H1 (cell line): Measurements from ENCODE around the gene ANKFN1. TPM values are rescaled to one million over a fixed set of nuclear protein-coding genes. Genes with fewer than 3 reads are reported as not detected.

ENCODE experiments used
- CTCF ChIA-PET: fragments of 300-600 bp; sonication (Branson Sonifier 250); formaldehyde crosslinking; loops from one replicate; lab custom pipeline; 2021; ENCODE audit not compliant: partially characterized antibody; lab: Charles Lee
- POLR2A ChIA-PET: fragments of 300-600 bp; sonication (Branson Sonifier 250); formaldehyde crosslinking; loops from one replicate; lab custom pipeline; 2021; ENCODE audit warnings: inconsistent platforms; ENCODE audit not compliant: partially characterized antibody; lab: Charles Lee
- DNase-seq, 2 experiments: peaks; one replicate each; pipeline versions ENCODE4 v3.0.0 to v3.0.0-alpha.2; 2010 to 2022; ENCODE audit warnings: low spot score in 2 of 2, low read depth in 1 of 2, mixed read lengths in 1 of 2
- FAIRE-seq: peaks from 2 replicates; lab custom pipeline; 2011; peaks lifted over from hg19 to GRCh38; lab: Jason Lieb, UNC
- H2AFZ ChIP-seq: 2 replicates; pipeline ENCODE4 v1.8.1; 2012; ENCODE audit warnings: low read length, inconsistent platforms
- H2AK5ac ChIP-seq: 2 replicates; pipeline ENCODE4 v1.6.1; 2013; ENCODE audit warnings: low read depth, low read length
- H2BK120ac ChIP-seq: replicated peaks from 2 replicates; pipeline ENCODE3; 2013; ENCODE audit warnings: low read depth, low read length, inconsistent platforms
- H2BK12ac ChIP-seq: 2 replicates; pipeline ENCODE4 v1.6.1; 2013; ENCODE audit warnings: low read depth, low read length
- H2BK15ac ChIP-seq: 2 replicates; pipeline ENCODE4 v1.6.1; 2013; ENCODE audit warnings: low read length
- H2BK20ac ChIP-seq: 2 replicates; pipeline ENCODE4 v1.6.1; 2013; ENCODE audit warnings: low read length
- H2BK5ac ChIP-seq: 2 replicates; pipeline ENCODE4 v1.6.1; 2013; ENCODE audit warnings: low read depth, low read length
- H3K14ac ChIP-seq: 2 replicates; pipeline ENCODE4 v1.6.1; 2013; ENCODE audit warnings: inconsistent platforms; ENCODE audit not compliant: insufficient read length
- H3K18ac ChIP-seq: 2 replicates; pipeline ENCODE4 v1.6.1; 2013; ENCODE audit warnings: low read length; ENCODE audit errors: extremely low read depth
- H3K23ac ChIP-seq: 2 replicates; pipeline ENCODE4 v1.6.1; 2013; ENCODE audit warnings: inconsistent platforms; ENCODE audit not compliant: insufficient read length
- H3K23me2 ChIP-seq: 2 replicates; pipeline ENCODE4 v1.6.1; 2013; ENCODE audit warnings: low read depth, low read length
- H3K27ac ChIP-seq: 2 replicates; pipeline ENCODE4 v1.6.1; 2011; ENCODE audit warnings: low read depth, low read length, inconsistent platforms
- H3K27me3 ChIP-seq, 4 experiments: replicated peaks in 1 of 4; 1 replicate in 1 of 4; 2 replicates in 3 of 4; pipeline versions ENCODE4 v1.6.1 to v1.8.1; 2011 to 2013; ENCODE audit warnings: low read length in 3 of 4, mild to moderate bottlenecking in 3 of 4, inconsistent platforms in 2 of 4, mixed read lengths in 2 of 4, moderate library complexity in 1 of 4; ENCODE audit not compliant: control insufficient read depth in 3 of 4, insufficient read depth in 3 of 4; ENCODE audit errors: extremely low read depth in 1 of 4
- H3K36me3 ChIP-seq, 4 experiments: 2 replicates each; pipeline versions ENCODE4 v1.6.1 to v1.8.1; 2011 to 2013; ENCODE audit warnings: mild to moderate bottlenecking in 4 of 4, low read length in 3 of 4, moderate library complexity in 2 of 4, control low read depth in 1 of 4, inconsistent platforms in 1 of 4; ENCODE audit not compliant: insufficient read depth in 4 of 4, control insufficient read depth in 2 of 4
- H3K4ac ChIP-seq: replicated peaks from 2 replicates; pipeline ENCODE3; 2013; ENCODE audit warnings: low read length, low read depth, mixed read lengths, inconsistent platforms; ENCODE audit not compliant: insufficient read length
- H3K4me1 ChIP-seq, 4 experiments: replicated peaks in 1 of 4; 1 replicate in 1 of 4; 2 replicates in 3 of 4; pipeline versions ENCODE4 v1.6.1 to v1.8.1; 2011 to 2013; ENCODE audit warnings: low read length in 3 of 4, inconsistent platforms in 2 of 4, mixed read lengths in 1 of 4; ENCODE audit not compliant: insufficient read depth in 4 of 4, control insufficient read depth in 3 of 4
- H3K4me2 ChIP-seq, 2 experiments: 2 replicates each; pipeline versions ENCODE4 v1.6.1 to v1.8.1; 2011 to 2013; ENCODE audit warnings: low read depth in 2 of 2, low read length in 2 of 2, control low read depth in 1 of 2, inconsistent platforms in 1 of 2, mild to moderate bottlenecking in 1 of 2; ENCODE audit not compliant: insufficient read depth in 1 of 2
- H3K4me3 ChIP-seq, 4 experiments: fragments of 200-600, 300-600 bp in 1 of 4; sonication (generic), shearing (Covaris generic), sonication (Bioruptor Twin) in 1 of 4; 2 replicates each; pipeline versions ENCODE4 v1.5.1 to v1.8.1; 2011 to 2016; ENCODE audit warnings: low read length in 4 of 4, low read depth in 3 of 4, control low read depth in 2 of 4, inconsistent platforms in 2 of 4, mild to moderate bottlenecking in 2 of 4, mixed read lengths in 1 of 4, moderate library complexity in 1 of 4; ENCODE audit not compliant: insufficient read depth in 2 of 4; ENCODE audit errors: extremely low read depth in 1 of 4
- H3K56ac ChIP-seq: replicated peaks from 2 replicates; pipeline ENCODE3; 2013; ENCODE audit warnings: low read depth, mild to moderate bottlenecking, mixed read lengths, low read length, inconsistent platforms; ENCODE audit not compliant: insufficient read length
- H3K79me1 ChIP-seq: 2 replicates; pipeline ENCODE4 v1.6.1; 2013; ENCODE audit warnings: low read depth, low read length, control low read depth
- H3K79me2 ChIP-seq, 2 experiments: 2 replicates each; pipeline versions ENCODE4 v1.6.1 to v1.8.1; 2012 to 2013; ENCODE audit warnings: low read length in 2 of 2, mild to moderate bottlenecking in 2 of 2, inconsistent platforms in 1 of 2; ENCODE audit not compliant: insufficient read depth in 2 of 2, control insufficient read depth in 1 of 2
- H3K9ac ChIP-seq, 4 experiments: replicated peaks in 1 of 4; 1 replicate in 1 of 4; 2 replicates in 3 of 4; pipeline versions ENCODE4 v1.6.1 to v1.8.1; 2011 to 2013; ENCODE audit warnings: low read depth in 3 of 4, low read length in 3 of 4, control low read depth in 2 of 4, mild to moderate bottlenecking in 2 of 4, moderate library complexity in 2 of 4, inconsistent platforms in 1 of 4; ENCODE audit errors: extremely low read depth in 1 of 4
- H3K9me3 ChIP-seq, 2 experiments: 2 replicates each; pipeline versions ENCODE4 v1.6.1 to v1.8.1; 2012 to 2013; ENCODE audit warnings: mild to moderate bottlenecking in 2 of 2, moderate library complexity in 2 of 2, control low read depth in 1 of 2, inconsistent platforms in 1 of 2, low read depth in 1 of 2, low read length in 1 of 2, mixed read lengths in 1 of 2; ENCODE audit not compliant: insufficient read depth in 2 of 2
- H4K20me1 ChIP-seq, 2 experiments: replicated peaks in 1 of 2; 2 replicates each; pipeline versions ENCODE3 to v1.8.1; 2011 to 2013; ENCODE audit warnings: inconsistent platforms in 2 of 2, low read length in 2 of 2, mild to moderate bottlenecking in 1 of 2; ENCODE audit not compliant: insufficient read depth in 2 of 2, control insufficient read depth in 1 of 2
- H4K5ac ChIP-seq: 2 replicates; pipeline ENCODE4 v1.6.1; 2013; ENCODE audit warnings: low read length, low read depth, mixed read lengths, inconsistent platforms; ENCODE audit not compliant: insufficient read length
- H4K8ac ChIP-seq: 2 replicates; pipeline ENCODE4 v1.8.0; 2013; ENCODE audit warnings: mild to moderate bottlenecking, moderate library complexity, low read length, inconsistent platforms; ENCODE audit not compliant: insufficient read depth; ENCODE audit errors: extremely low read depth
- H4K91ac ChIP-seq: replicated peaks from 2 replicates; pipeline ENCODE3; 2013; ENCODE audit warnings: low read length, mixed read lengths, inconsistent platforms; ENCODE audit not compliant: insufficient read length
- RAD21 ChIP-seq, 2 experiments: IDR thresholded peaks in 1 of 2; conservative IDR thresholded peaks in 1 of 2; 2 replicates each; pipeline ENCODE4 v1.6.1; 2011; ENCODE audit warnings: low read depth in 2 of 2, low read length in 2 of 2, improper control_type of control experiment in 1 of 2, inconsistent platforms in 1 of 2, mild to moderate bottlenecking in 1 of 2, moderate library complexity in 1 of 2
- WGBS, 2 experiments: shearing (Covaris generic) in 1 of 2; methylation state at CpG; one replicate each; pipeline versions ENCODE4 v1.1.6 to v1.1.7; 2013 to 2015; ENCODE audit warnings: low lambda C conversion rate in 2 of 2, mixed read lengths in 2 of 2, inconsistent platforms in 1 of 2, low coverage in 1 of 2, missing lambda C conversion rate in 1 of 2; ENCODE audit not compliant: insufficient replicate concordance in 2 of 2, insufficient coverage in 1 of 2, insufficient read length in 1 of 2; ENCODE audit errors: extremely low coverage in 1 of 2, missing lambda C conversion rate in 1 of 2; 5-methylcytosine and 5-hydroxymethylcytosine counted together
- polyA plus RNA-seq, 7 experiments: library from polyadenylated mRNA; depleted of rRNA in 3 of 7; stranded (reverse) in 5 of 7; unstranded in 2 of 7; fragments of >200 nt in 5 of 7; fragments of 200-250 nt in 2 of 7; gene quantifications; 1 replicate in 5 of 7; 2 replicates in 1 of 7; 4 replicates in 1 of 7; pipeline versions ENCODE4 v1.2.1 to v1.2.3, GENCODE V29; 2011 to 2013; ENCODE audit warnings: missing spikeins in 2 of 7, mixed read lengths in 2 of 7
- total RNA-seq: library from RNA; stranded (reverse); fragmentation: NEBNext Ultra II Directional; extraction: Animal tissue kit (Norgen Biotek cat#: 25700); gene quantifications from 2 replicates; pipeline ENCODE4 v1.2.1, GENCODE V29; 2021
- TF ChIP-seq, protein P1 (sequence below): IDR thresholded peaks from 2 replicates; pipeline ENCODE4 v1.6.1; 2012; ENCODE audit warnings: inconsistent platforms
- TF ChIP-seq, protein P2 (sequence below): IDR thresholded peaks from 2 replicates; pipeline ENCODE4 v1.6.1; 2011; ENCODE audit warnings: low read depth, mild to moderate bottlenecking, low read length; ENCODE audit not compliant: insufficient read depth

ANKFN1 gene
- total and polyA plus RNA-seq, 2 of the 8 experiments (the other 6 are each of a cell fraction or from before 2014, with no cell fraction given), result not detected

DNA sequence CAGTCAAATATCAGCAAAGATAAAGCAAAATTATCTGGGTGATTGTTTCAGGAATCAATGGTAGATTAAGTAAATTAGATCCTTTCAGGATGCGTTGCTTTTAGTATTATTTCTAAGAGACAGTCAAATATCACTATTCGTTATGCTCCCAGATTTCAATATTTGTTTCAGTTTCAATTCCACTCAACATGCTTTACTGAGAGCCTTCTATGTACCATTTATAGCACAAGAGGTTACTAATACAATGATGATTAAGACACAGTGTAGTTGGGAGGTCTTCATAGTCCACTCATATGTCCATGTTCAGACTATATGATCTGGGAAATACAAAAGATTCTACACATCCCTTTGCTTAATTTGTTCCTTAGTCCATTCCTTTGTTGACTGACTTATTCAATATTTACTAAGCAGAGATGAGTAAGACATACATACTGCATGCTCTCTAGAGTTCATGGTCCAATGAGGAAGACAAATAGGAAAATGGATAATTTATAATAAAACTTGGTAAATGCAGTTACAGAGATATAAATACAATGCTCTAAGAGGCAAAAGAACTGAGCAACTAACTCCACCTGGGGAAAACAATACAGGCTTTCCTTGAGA lies 352.0 kb downstream of the ANKFN1 start:
- no peak overlapping the region for H2BK12ac ChIP-seq
- H3K56ac ChIP-seq, result no peak overlapping the region
- FAIRE-seq, result no peak
- TF ChIP-seq, protein P1, sequence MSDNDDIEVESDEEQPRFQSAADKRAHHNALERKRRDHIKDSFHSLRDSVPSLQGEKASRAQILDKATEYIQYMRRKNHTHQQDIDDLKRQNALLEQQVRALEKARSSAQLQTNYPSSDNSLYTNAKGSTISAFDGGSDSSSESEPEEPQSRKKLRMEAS, result no peak
- TF ChIP-seq RAD21 (IDR thresholded peaks at IDR 0.05 in 1 of 2, conservative IDR thresholded peaks at IDR 0.05 in 1 of 2; ENCODE audit: low read depth in 2 of 2, low read length in 2 of 2), result no peak
- TF ChIP-seq, protein P2, sequence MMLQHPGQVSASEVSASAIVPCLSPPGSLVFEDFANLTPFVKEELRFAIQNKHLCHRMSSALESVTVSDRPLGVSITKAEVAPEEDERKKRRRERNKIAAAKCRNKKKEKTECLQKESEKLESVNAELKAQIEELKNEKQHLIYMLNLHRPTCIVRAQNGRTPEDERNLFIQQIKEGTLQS, result no peak
- H4K5ac ChIP-seq, result no peak overlapping the region
- no peaks in the 10 kb centered on the region for H3K9me3 ChIP-seq
- H3K9ac ChIP-seq, result no peak overlapping the region
- no peak overlapping the region for H2BK5ac ChIP-seq
- H2BK15ac ChIP-seq, result no peak overlapping the region
- no peak overlapping the region for H3K27ac ChIP-seq
- DNase-seq, result no peak
- no peak overlapping the region for H2AK5ac ChIP-seq
- no peaks in the 10 kb centered on the region for H3K4me1 ChIP-seq
- no peak overlapping the region for H4K91ac ChIP-seq
- H3K79me2 ChIP-seq, result no peaks in the 10 kb centered on the region
- H2BK120ac ChIP-seq, result no peak overlapping the region
- no peak overlapping the region for H4K8ac ChIP-seq
- ChIA-PET CTCF (interaction anchor here (0.7 to 2.0 kb wide), 3 partner anchors 10 to 211 kb away, joined by 4 to 8 read pairs (median 6); no protein-coding TSS in a partner anchor), POLR2A (no interaction called here)
- H3K14ac ChIP-seq, result no peak overlapping the region
- no peak overlapping the region for H3K18ac ChIP-seq
- no peak overlapping the region for H3K4me3 ChIP-seq
- H3K23ac ChIP-seq, result no peak overlapping the region
- H3K27me3 ChIP-seq, result no peaks in the 10 kb centered on the region
- H3K4me2 ChIP-seq, result no peak overlapping the region
- H3K4ac ChIP-seq, result no peak overlapping the region
- no peaks in the 10 kb centered on the region for H3K79me1 ChIP-seq
- no peaks in the 10 kb centered on the region for H3K23me2 ChIP-seq
- no peaks in the 10 kb centered on the region for H4K20me1 ChIP-seq
- no peak overlapping the region for H2AFZ ChIP-seq
- WGBS, 2 experiments, result 93% methylated on average over 2 of the region's 2 CpGs; no CpG with 5 or more reads in 1 of the 2 experiments
- H3K36me3 ChIP-seq, result no peaks in the 10 kb centered on the region
- no peak overlapping the region for H2BK20ac ChIP-seq
